DMS114 treated with DMSO at 0.1 percent for 48 hours (cell line): Measurements from ENCODE around the gene DEFB128.

Experiments
- DNase-seq: peaks from one replicate; lab custom pipeline; 2025; ENCODE audit not compliant: unreplicated experiment; lab: John Stamatoyannopoulos, UW

The DEFB128 gene

DNA sequence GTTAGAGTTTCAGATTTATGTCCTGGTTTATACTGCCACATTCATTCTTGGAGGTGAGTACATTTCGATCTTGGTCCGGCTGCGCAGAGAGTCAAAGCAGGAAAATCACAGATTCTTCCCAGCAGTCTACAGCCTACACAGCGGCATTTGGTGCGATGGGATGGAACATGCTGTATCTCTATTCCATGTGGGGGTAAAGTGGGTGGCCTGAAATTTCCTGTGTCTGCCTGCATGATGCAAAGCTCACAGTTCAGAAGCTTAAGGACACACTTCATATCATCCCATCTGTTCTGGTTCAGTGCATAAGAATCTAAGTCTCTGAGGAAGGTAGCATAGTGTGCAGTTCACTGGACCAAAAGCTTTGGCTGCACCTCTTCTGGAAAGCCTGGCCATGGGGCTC, 32.4 kb downstream of the DEFB128 start, which contains the start of gene DEFB127:
Gene DEFB127 (plus strand): TSS at position 301 of the 400 bp plus-strand sequence. CDS start 91 bp downstream, at position 392.
- no peak for DNase-seq

DNA sequence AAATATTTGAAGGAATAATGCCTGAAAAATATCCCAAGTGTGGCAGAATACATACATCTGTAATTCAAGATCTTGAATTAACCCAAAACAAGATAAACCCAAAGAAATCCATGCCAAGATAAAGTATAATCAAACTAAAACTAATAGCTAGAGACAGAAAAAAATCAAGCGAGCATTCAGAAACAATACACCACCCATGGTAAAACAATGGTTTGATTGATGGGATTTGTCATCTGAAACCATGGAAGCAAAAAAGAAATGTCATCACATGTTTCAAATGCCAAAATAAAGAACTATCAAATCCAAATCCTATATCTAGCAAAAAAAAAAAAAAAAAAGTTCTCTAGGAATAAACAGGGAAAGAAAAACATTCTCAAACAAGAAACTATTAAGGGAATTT, 37.4 kb downstream of the DEFB128 start:
- no peak for DNase-seq

- no peak for DNase-seq
Measured at GRCh38 chr20:145877-146276, 43.6 kb downstream of the DEFB128 start.

- no peak for DNase-seq
Measured at GRCh38 chr20:142290-142689, 47.2 kb downstream of the DEFB128 start, which contains the start of gene DEFB126. Gene DEFB126 (plus strand): TSS chr20:142590. CDS start chr20:142629, 39 bp downstream.
